Prostate gland (tissue), 2 donors: Measurements from ENCODE around the gene PON2. TPM values are rescaled to one million over a fixed set of nuclear protein-coding genes. Genes with fewer than 3 reads are reported as not detected.
"Not testable (repeated sequence)": the region's sequence is repeated elsewhere in the genome, so short reads cannot be mapped to it uniquely, and the experiment has no call there.

Experiments used
- DNase-seq: peaks from one replicate; pipeline ENCODE4 v3.0.0-alpha.2; 2019; ENCODE audit warnings: low spot score
- H3K27ac ChIP-seq, 2 donors: fragments of 200-600 bp; sonication (generic); 2 replicates each; pipeline ENCODE4 v1.5.1; 2017 to 2019
- H3K27me3 ChIP-seq: fragments of 200-600 bp; sonication (generic); replicated peaks from 2 replicates; pipeline ENCODE4 v1.5.1; 2019; ENCODE audit not compliant: insufficient read depth
- H3K36me3 ChIP-seq, 2 donors: fragments of 200-600 bp; sonication (generic); 1 replicate in 1 of 2; 2 replicates in 1 of 2; pipeline versions ENCODE4 v1.5.1 to v1.8.1; 2017 to 2019
- H3K4me1 ChIP-seq: fragments of 200-600 bp; sonication (generic); replicated peaks from 2 replicates; pipeline ENCODE4 v1.5.1; 2019
- H3K4me3 ChIP-seq, 2 donors: fragments of 200-600 bp; sonication (generic); 2 replicates each; pipeline ENCODE4 v1.5.1; 2017 to 2019
- H3K9me3 ChIP-seq: fragments of 200-600 bp; sonication (generic); 2 replicates; pipeline ENCODE4 v1.5.1; 2017
- CTCF ChIP-seq, 4 experiments: fragments of 200-600 bp in 2 of 4; fragments of 450-650 bp in 2 of 4; sonication (generic) in 2 of 4; IDR thresholded peaks; 1 replicate in 3 of 4; 2 replicates in 1 of 4; pipeline ENCODE4 v1.5.1; 2016 to 2019; ENCODE audit warnings: antibody characterized with exemption in 4 of 4, mild to moderate bottlenecking in 2 of 4, moderate library complexity in 2 of 4
- POLR2A ChIP-seq: fragments of 450-650 bp; IDR thresholded peaks from one replicate; pipeline ENCODE4 v1.6.1; 2016; ENCODE audit warnings: antibody characterized with exemption, mild to moderate bottlenecking
- POLR2AphosphoS5 ChIP-seq: sonication (generic); formaldehyde crosslinking; IDR thresholded peaks from one replicate; pipeline ENCODE4 v1.6.1; 2017; ENCODE audit warnings: antibody characterized with exemption
- WGBS: methylation state at CpG from one replicate; pipeline ENCODE4 v1.1.5; 2018; 5-methylcytosine and 5-hydroxymethylcytosine counted together
- intact Hi-C: fragments of 100-400 bp; cut with DNase I; formaldehyde crosslinking; loops from one replicate; pipeline ENCODE4 v1.14.2; 2022
- total RNA-seq, 2 donors: library from RNA; depleted of rRNA; stranded (reverse); fragments of >200 nt; gene quantifications; one replicate each; pipeline ENCODE4 v1.1.0, GENCODE V29; 2016

PON2 gene
- total RNA-seq, 2 donors from 2014 or later, result 65.5 to 65.6 TPM

- H3K27ac ChIP-seq, result no peak within 1 kb of the TSS
- TF ChIP-seq CTCF (IDR thresholded peaks at IDR 0.05) (no peak), POLR2AphosphoS5 (no peak), POLR2A (no peak)
- DNase-seq, result no peak
- peak within 1 kb of the TSS; percentile 9 to 33 for H3K4me3 ChIP-seq
- no peaks in the 10 kb centered on the region for H3K9me3 ChIP-seq
- no peaks in the 10 kb centered on the region for H3K36me3 ChIP-seq
- intact Hi-C loops, result no loop called here
- WGBS, result 12% methylated on average over 63 of the region's 68 CpGs
- no peaks in the 10 kb centered on the region for H3K4me1 ChIP-seq
- H3K27me3 ChIP-seq, result no peaks in the 10 kb centered on the region
Measured at GRCh38 chr7:95396136-95397032, 38.4 kb downstream of the PON2 start, which contains the start of gene PON3. Gene PON3 (minus strand): TSS chr7:95396375. CDS start chr7:95396350, 25 bp downstream.

GRCh38 chr7:95395755-95396135, 39.1 kb downstream of the PON2 start:
- H3K9me3 ChIP-seq, result no peaks in the 10 kb centered on the region
- WGBS, result 79% methylated on average over 11 of the region's 11 CpGs
- intact Hi-C loops, result no loop called here
- H3K27me3 ChIP-seq, result no peaks in the 10 kb centered on the region
- H3K4me1 ChIP-seq, result no peaks in the 10 kb centered on the region
- no peak overlapping the region for H3K27ac ChIP-seq
- H3K4me3 ChIP-seq, result peak overlapping the region in 1 of 2 donors; percentile 33
- no peak for DNase-seq
- H3K36me3 ChIP-seq, result no peaks in the 10 kb centered on the region
- no peak for TF ChIP-seq POLR2AphosphoS5
- no peak for TF ChIP-seq POLR2A
- TF ChIP-seq CTCF (IDR thresholded peaks at IDR 0.05), result no peak

GRCh38 chr7:95394370-95394769, 40.5 kb downstream of the PON2 start:
- intact Hi-C loops, result no loop called here
- no peaks in the 10 kb centered on the region for H3K4me1 ChIP-seq
- H3K36me3 ChIP-seq, result no peaks in the 10 kb centered on the region

GRCh38 chr7:95391761-95392160, 43.1 kb downstream of the PON2 start:
- TF ChIP-seq POLR2A (no peak), POLR2AphosphoS5 (no peak), CTCF (IDR thresholded peaks at IDR 0.05) (no peak)
- 73% methylated on average over 2 of the region's 2 CpGs for WGBS
- DNase-seq, result no peak
- no peaks in the 10 kb centered on the region for H3K4me1 ChIP-seq
- H3K27me3 ChIP-seq, result no peaks in the 10 kb centered on the region
- H3K27ac ChIP-seq, result no peak overlapping the region
- no peak overlapping the region for H3K4me3 ChIP-seq
- H3K36me3 ChIP-seq, result no peaks in the 10 kb centered on the region
- intact Hi-C loops, result no loop called here
- H3K9me3 ChIP-seq, result no peaks in the 10 kb centered on the region

More at GRCh38 chr7:95394370-95394769, 40.5 kb downstream of the PON2 start:
- no peak overlapping the region for H3K27ac ChIP-seq
- no peak overlapping the region for H3K4me3 ChIP-seq
- no peak for TF ChIP-seq CTCF (IDR thresholded peaks at IDR 0.05)
- TF ChIP-seq POLR2A, result no peak
- no peak for TF ChIP-seq POLR2AphosphoS5
- no peaks in the 10 kb centered on the region for H3K9me3 ChIP-seq
- WGBS, result 83% methylated on average over 3 of the region's 3 CpGs
- H3K27me3 ChIP-seq, result no peaks in the 10 kb centered on the region
- no peak for DNase-seq

- H3K9me3 ChIP-seq, result no peaks in the 10 kb centered on the region
- no peak for DNase-seq
- intact Hi-C loops, result no loop called here
- H3K4me3 ChIP-seq, result no peak overlapping the region
- 89% methylated on average over 7 of the region's 7 CpGs for WGBS
- no peaks in the 10 kb centered on the region for H3K4me1 ChIP-seq
- TF ChIP-seq POLR2A (no peak), POLR2AphosphoS5 (no peak), CTCF (IDR thresholded peaks at IDR 0.05) (no peak)
- no peak overlapping the region for H3K27ac ChIP-seq
- no peaks in the 10 kb centered on the region for H3K27me3 ChIP-seq
- H3K36me3 ChIP-seq, result no peaks in the 10 kb centered on the region
Measured at GRCh38 chr7:95389516-95389915, 45.3 kb downstream of the PON2 start.

- H3K36me3 ChIP-seq, H3K27ac ChIP-seq, H3K27me3 ChIP-seq, H3K9me3 ChIP-seq, H3K4me3 ChIP-seq, intact Hi-C loops, H3K4me1 ChIP-seq, DNase-seq: not testable (repeated sequence)
- WGBS, result 96% methylated on average over 10 of the region's 10 CpGs
Measured at GRCh38 chr7:95379457-95379856, 55.4 kb downstream of the PON2 start.
